Tibial nerve (tissue), 3 donors: ENCODE results near the gene RNF126.
"Not testable (repeated sequence)": the region's sequence is repeated elsewhere in the genome, so short reads cannot be mapped to it uniquely, and the experiment has no call there.

Experiments used
- POLR2A ChIP-seq, 2 donors: fragments of 450-650 bp; IDR thresholded peaks; one replicate each; pipeline ENCODE4 v1.6.1; 2017; ENCODE audit warnings: antibody characterized with exemption in 2 of 2, mild to moderate bottlenecking in 2 of 2, moderate library complexity in 2 of 2
- TF ChIP-seq, protein P1 (sequence below), 5 experiments: fragments of 200-600 bp in 3 of 5; fragments of 450-650 bp in 2 of 5; sonication (generic) in 3 of 5; IDR thresholded peaks; one replicate each; pipeline ENCODE4 v1.5.1; 2016 to 2019; ENCODE audit warnings: antibody characterized with exemption in 5 of 5, mild to moderate bottlenecking in 3 of 5, moderate library complexity in 2 of 5

DNA sequence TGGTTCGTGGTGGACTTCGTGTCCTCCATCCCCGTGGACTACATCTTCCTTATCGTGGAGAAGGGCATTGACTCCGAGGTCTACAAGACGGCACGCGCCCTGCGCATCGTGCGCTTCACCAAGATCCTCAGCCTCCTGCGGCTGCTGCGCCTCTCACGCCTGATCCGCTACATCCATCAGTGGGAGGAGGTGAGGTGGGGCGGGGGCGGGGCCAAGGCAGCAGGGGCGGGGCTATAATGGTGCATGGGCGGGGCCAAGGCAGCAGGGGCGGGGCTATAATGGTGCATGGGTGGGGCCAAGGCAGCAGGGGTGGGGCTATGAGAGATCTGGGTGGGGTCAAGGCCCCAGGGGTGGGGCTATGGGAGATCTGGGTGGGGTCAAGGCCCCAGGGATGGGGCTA is 59.2 kb downstream of the RNF126 start:
- TF ChIP-seq, protein P1, sequence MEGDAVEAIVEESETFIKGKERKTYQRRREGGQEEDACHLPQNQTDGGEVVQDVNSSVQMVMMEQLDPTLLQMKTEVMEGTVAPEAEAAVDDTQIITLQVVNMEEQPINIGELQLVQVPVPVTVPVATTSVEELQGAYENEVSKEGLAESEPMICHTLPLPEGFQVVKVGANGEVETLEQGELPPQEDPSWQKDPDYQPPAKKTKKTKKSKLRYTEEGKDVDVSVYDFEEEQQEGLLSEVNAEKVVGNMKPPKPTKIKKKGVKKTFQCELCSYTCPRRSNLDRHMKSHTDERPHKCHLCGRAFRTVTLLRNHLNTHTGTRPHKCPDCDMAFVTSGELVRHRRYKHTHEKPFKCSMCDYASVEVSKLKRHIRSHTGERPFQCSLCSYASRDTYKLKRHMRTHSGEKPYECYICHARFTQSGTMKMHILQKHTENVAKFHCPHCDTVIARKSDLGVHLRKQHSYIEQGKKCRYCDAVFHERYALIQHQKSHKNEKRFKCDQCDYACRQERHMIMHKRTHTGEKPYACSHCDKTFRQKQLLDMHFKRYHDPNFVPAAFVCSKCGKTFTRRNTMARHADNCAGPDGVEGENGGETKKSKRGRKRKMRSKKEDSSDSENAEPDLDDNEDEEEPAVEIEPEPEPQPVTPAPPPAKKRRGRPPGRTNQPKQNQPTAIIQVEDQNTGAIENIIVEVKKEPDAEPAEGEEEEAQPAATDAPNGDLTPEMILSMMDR (IDR thresholded peaks at IDR 0.05): not testable (repeated sequence)
- not testable (repeated sequence) for TF ChIP-seq POLR2A (IDR thresholded peaks at IDR 0.05)
